ENCODE data around the gene FEM1A.

GRCh38 chr19:4847190-4847973, 55.8 kb downstream of the FEM1A start:
- TF ChIP-seq CTCF (IDR thresholded peaks at IDR 0.05) (no peak), POLR2A (IDR thresholded peaks at IDR 0.05) (no peak)

All from heart left ventricle (tissue), 13 donors.